ENCODE results near the gene ZW10. TPM values are rescaled to one million over a fixed set of nuclear protein-coding genes. Genes with fewer than 3 reads are reported as not detected.

Gene ZW10
- total and polyA plus RNA-seq, 10 of the 15 experiments (the other 5 are each of a cell fraction or from before 2014, with no cell fraction given) = 5.4 to 32.0 (median 17.3) TPM

- H3K9ac ChIP-seq (ENCODE audit: control insufficient read depth, insufficient read depth, low read length) = no peak overlapping the region
- POLR2A ChIA-PET = no interaction called here
- H3K4me3 ChIP-seq = no peak overlapping the region
- CTCF ChIA-PET = interaction anchor here (1.9 kb wide), 1 partner anchor 8 kb away, joined by 11 read pairs; the partner anchor contains the start of gene ZW10
- H3K79me2 ChIP-seq (ENCODE audit: control insufficient read depth, insufficient read depth, low read length) = no peaks in the 10 kb centered on the region
- H2AFZ ChIP-seq (ENCODE audit: control insufficient read depth, low read depth, low read length) = no peak overlapping the region
- in situ Hi-C loops (cut with MboI) (no loop called here), intact Hi-C loops (cut with micrococcal nuclease; ENCODE audit: unreplicated experiment) (no loop called here)
- TF ChIP-seq BRCA1 (IDR thresholded peaks at IDR 0.05; ENCODE audit: low read depth, low read length) = no peak
- TF ChIP-seq TCF12 (IDR thresholded peaks at IDR 0.05; ENCODE audit: low read depth, low read length) = no peak
- TF ChIP-seq ZZZ3 (IDR thresholded peaks at IDR 0.05; ENCODE audit: control insufficient read depth, insufficient read length, low read depth) = no peak
- TF ChIP-seq KAT2A (conservative IDR thresholded peaks at IDR 0.05; ENCODE audit: control insufficient read depth, low read depth, low read length) = no peak
- no peak for TF ChIP-seq PAX5 (IDR thresholded peaks at IDR 0.05; ENCODE audit: borderline replicate concordance, low read depth, low read length)
- TF ChIP-seq NRF1 (conservative IDR thresholded peaks at IDR 0.05; ENCODE audit: low read depth, low read length) = no peak
- TF ChIP-seq, protein P1, sequence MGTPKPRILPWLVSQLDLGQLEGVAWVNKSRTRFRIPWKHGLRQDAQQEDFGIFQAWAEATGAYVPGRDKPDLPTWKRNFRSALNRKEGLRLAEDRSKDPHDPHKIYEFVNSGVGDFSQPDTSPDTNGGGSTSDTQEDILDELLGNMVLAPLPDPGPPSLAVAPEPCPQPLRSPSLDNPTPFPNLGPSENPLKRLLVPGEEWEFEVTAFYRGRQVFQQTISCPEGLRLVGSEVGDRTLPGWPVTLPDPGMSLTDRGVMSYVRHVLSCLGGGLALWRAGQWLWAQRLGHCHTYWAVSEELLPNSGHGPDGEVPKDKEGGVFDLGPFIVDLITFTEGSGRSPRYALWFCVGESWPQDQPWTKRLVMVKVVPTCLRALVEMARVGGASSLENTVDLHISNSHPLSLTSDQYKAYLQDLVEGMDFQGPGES (IDR thresholded peaks at IDR 0.05) = no peak
- no peak for TF ChIP-seq NR2F1 (conservative IDR thresholded peaks at IDR 0.05)
- TF ChIP-seq, protein P2, sequence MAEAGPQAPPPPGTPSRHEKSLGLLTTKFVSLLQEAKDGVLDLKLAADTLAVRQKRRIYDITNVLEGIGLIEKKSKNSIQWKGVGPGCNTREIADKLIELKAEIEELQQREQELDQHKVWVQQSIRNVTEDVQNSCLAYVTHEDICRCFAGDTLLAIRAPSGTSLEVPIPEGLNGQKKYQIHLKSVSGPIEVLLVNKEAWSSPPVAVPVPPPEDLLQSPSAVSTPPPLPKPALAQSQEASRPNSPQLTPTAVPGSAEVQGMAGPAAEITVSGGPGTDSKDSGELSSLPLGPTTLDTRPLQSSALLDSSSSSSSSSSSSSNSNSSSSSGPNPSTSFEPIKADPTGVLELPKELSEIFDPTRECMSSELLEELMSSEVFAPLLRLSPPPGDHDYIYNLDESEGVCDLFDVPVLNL (IDR thresholded peaks at IDR 0.05; ENCODE audit: low read depth, low read length) = no peak
- no peak for TF ChIP-seq MTA3 (IDR thresholded peaks at IDR 0.05; ENCODE audit: borderline replicate concordance, low read length)
- SMC1A ChIA-PET (ENCODE audit: uncharacterized antibody, unreplicated experiment) = interaction anchor here (1.8 kb wide), 1 partner anchor 25 kb away, joined by 3 read pairs; no protein-coding TSS in a partner anchor
- H3K27me3 ChIP-seq (replicated peaks in 1 of 2; ENCODE audit: control insufficient read depth in 2 of 2, insufficient read depth in 2 of 2, low read length in 1 of 2) = peaks cover 2 to 3% of the 10 kb centered on the region in 2 experiments; a peak in 2 of 4 replicates
- H3K36me3 ChIP-seq (ENCODE audit: control insufficient read depth in 2 of 2, insufficient read depth in 2 of 2, low read length in 1 of 2) = no peaks in the 10 kb centered on the region
- RAD21 ChIA-PET (ENCODE audit: unreplicated experiment) = no interaction called here
- 36% methylated on average over 5 of the region's 5 CpGs for WGBS (ENCODE audit: insufficient coverage, insufficient replicate concordance, low lambda C conversion rate, missing lambda C conversion rate)
- no peak overlapping the region for H3K27ac ChIP-seq (ENCODE audit: control insufficient read depth, insufficient read depth)
- BruUV-seq (replicated peaks) = no TSS peak
- no peaks in the 10 kb centered on the region for H4K20me1 ChIP-seq (ENCODE audit: control insufficient read depth, insufficient read depth)
- no peaks in the 10 kb centered on the region for H3K9me3 ChIP-seq (replicated peaks; ENCODE audit: control insufficient read depth, insufficient read depth, low read length)
- DNase-seq (ENCODE audit: low read depth, low spot score) (no peak), FAIRE-seq (no peak), ATAC-seq (no peak)
- H3K4me1 ChIP-seq (ENCODE audit: control insufficient read depth, insufficient read depth, low read length) = no peaks in the 10 kb centered on the region
- no peak overlapping the region for H3K4me2 ChIP-seq (ENCODE audit: control insufficient read depth, insufficient read depth)
Observed at GRCh38 chr11:113781682-113782081, 8.2 kb upstream of the ZW10 start.

All from GM12878 (cell line).